HFF-Myc (cell line): ENCODE results near the gene FER1L5.
A peak's percentile ranks its signal among the peaks of the same experiment; 100 is the strongest.

Experiments used
- DNase-seq: peaks from one replicate; pipeline ENCODE4 v3.0.0-alpha.2; 2011; ENCODE audit warnings: low read depth; ENCODE audit errors: extremely low read depth
- H3K4me3 ChIP-seq: replicated peaks from 2 replicates; pipeline ENCODE4 v1.5.1; 2011; ENCODE audit warnings: low read depth, mild to moderate bottlenecking, control low read depth, low read length
- CTCF ChIP-seq: IDR thresholded peaks from 2 replicates; pipeline ENCODE4 v1.5.1; 2012; ENCODE audit warnings: mild to moderate bottlenecking, low read depth, low read length, control low read depth; ENCODE audit errors: missing control alignments

The FER1L5 gene

GRCh38 chr2:96633641-96634040, 8.9 kb upstream of the FER1L5 start:
- no peak overlapping the region for H3K4me3 ChIP-seq
- no peak for DNase-seq
- TF ChIP-seq CTCF, result no peak

- DNase-seq, result no peak
- peak overlapping the region; percentile 71 for H3K4me3 ChIP-seq
- no peak for TF ChIP-seq CTCF
These were observed 5.9 kb upstream of the FER1L5 start for GRCh38 chr2:96636551-96637171.

- no peak for TF ChIP-seq CTCF
- H3K4me3 ChIP-seq, result peak overlapping the region; percentile 71
- peak; percentile 39 for DNase-seq
These were observed 5.0 kb upstream of the FER1L5 start for GRCh38 chr2:96637385-96638143.

- TF ChIP-seq CTCF, result no peak
- peak; percentile 76 for DNase-seq
- peak within 1 kb of the TSS; percentile 71 for H3K4me3 ChIP-seq
These were observed 4.1 kb upstream of the FER1L5 start, which contains the start of gene KANSL3 for GRCh38 chr2:96638144-96639121. Gene KANSL3, minus strand, starts transcription at chr2:96638312. Its CDS starts 1,177 bp downstream, at chr2:96637135.

- DNase-seq, result no peak
- H3K4me3 ChIP-seq, result no peak overlapping the region
- TF ChIP-seq CTCF, result no peak
These were observed 5.1 kb downstream of the FER1L5 start for GRCh38 chr2:96647681-96648080.

GRCh38 chr2:96648306-96648930, 5.9 kb downstream of the FER1L5 start:
- no peak overlapping the region for H3K4me3 ChIP-seq
- no peak for TF ChIP-seq CTCF
- no peak for DNase-seq
